ENCODE measurements around the gene GPR158. TPM values are rescaled to one million over a fixed set of nuclear protein-coding genes. Genes with fewer than 3 reads are reported as not detected.

The GPR158 gene
- total and polyA plus RNA-seq, 8 donors = 0.06 to 1.2 (median 0.24) TPM

DNA sequence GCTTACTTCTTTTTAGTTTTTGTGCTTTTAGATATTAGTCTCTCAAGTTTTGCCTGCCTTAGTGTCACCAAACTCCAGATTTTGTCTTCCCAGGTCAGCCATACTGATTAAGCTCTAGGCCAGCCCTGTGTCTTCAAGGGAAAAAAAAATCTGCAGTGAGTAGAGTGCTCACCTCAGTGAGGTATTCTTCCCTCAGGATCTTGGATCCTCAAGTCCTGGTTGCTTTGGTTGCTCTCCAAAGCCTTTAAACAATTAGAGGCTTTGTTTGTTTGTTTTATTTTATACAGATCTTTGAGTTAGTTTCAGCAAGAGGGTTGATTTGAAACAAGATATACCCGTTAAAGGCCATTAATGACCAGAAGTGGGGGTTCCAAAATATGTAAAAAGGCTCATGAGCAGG is 165.2 kb downstream of the GPR158 start:
- H3K4me1 ChIP-seq = no peaks in the 10 kb centered on the region
- WGBS, 2 donors = 49 to 73% methylated on average over 1 of the region's 1 CpG
- no peak overlapping the region for H3K27ac ChIP-seq
- intact Hi-C loops (cut with DNase I) = no loop called here
- FAIRE-seq (no peak), DNase-seq (no peak), ATAC-seq (no peak)
- no peak overlapping the region for H3K4me3 ChIP-seq
- H3K27me3 ChIP-seq = no peaks in the 10 kb centered on the region
- H3K9me3 ChIP-seq = no peaks in the 10 kb centered on the region
- no peaks in the 10 kb centered on the region for H3K36me3 ChIP-seq
- TF ChIP-seq, protein P1, sequence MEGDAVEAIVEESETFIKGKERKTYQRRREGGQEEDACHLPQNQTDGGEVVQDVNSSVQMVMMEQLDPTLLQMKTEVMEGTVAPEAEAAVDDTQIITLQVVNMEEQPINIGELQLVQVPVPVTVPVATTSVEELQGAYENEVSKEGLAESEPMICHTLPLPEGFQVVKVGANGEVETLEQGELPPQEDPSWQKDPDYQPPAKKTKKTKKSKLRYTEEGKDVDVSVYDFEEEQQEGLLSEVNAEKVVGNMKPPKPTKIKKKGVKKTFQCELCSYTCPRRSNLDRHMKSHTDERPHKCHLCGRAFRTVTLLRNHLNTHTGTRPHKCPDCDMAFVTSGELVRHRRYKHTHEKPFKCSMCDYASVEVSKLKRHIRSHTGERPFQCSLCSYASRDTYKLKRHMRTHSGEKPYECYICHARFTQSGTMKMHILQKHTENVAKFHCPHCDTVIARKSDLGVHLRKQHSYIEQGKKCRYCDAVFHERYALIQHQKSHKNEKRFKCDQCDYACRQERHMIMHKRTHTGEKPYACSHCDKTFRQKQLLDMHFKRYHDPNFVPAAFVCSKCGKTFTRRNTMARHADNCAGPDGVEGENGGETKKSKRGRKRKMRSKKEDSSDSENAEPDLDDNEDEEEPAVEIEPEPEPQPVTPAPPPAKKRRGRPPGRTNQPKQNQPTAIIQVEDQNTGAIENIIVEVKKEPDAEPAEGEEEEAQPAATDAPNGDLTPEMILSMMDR (IDR thresholded peaks at IDR 0.05) = no peak

DNA sequence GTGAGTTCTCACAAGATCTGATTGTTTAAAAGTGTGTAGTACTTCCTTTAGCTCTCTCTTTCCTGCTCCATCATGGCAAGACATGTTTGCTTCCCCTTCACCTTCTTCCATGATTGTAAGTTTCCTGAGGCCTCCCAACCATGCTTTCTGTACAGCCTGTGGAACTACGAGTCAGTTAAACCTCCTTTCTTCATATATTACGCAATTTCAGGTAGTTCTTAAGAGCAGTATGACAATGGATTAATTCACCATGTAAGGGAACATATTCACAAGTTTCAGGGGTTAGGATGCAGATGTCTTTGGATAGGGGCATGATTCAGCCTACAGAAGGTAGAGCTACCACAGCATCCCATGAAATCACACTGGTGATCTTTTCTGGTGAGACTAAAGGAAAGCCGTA is 174.7 kb downstream of the GPR158 start:
- no peaks in the 10 kb centered on the region for H3K4me1 ChIP-seq
- ATAC-seq = no peak
- H3K9me3 ChIP-seq = no peaks in the 10 kb centered on the region
- no peaks in the 10 kb centered on the region for H3K27me3 ChIP-seq
- H3K27ac ChIP-seq = no peak overlapping the region
- TF ChIP-seq, protein P1 (IDR thresholded peaks at IDR 0.05) = no peak
- intact Hi-C loops (cut with DNase I) = no loop called here
- no peak for FAIRE-seq
- no peak for DNase-seq
- no peak overlapping the region for H3K4me3 ChIP-seq
- no peaks in the 10 kb centered on the region for H3K36me3 ChIP-seq
- WGBS, 2 donors = 72 to 84% methylated on average over 3 of the region's 3 CpGs

DNA sequence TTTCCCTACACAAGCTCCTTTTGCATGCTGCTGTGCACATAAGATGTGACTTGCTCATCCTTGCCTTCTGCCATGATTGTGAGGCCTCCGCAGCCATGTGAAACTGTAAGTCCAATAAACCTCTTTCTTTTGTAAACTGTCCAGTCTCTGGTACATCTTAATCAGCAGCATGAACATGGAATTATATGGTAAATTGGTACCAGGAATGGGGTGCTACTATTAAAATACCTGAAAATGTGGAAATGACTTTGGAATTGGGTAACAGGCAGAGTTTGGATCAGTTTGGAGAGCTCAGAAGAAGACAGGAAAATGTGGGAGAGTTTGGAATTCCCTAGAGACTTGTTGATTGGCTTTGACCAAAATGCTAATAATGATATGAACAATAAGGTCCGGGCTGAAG is 181.8 kb downstream of the GPR158 start:
- 76 to 88% methylated on average over 2 of the region's 2 CpGs for WGBS, 2 donors
- intact Hi-C loops (cut with DNase I) = no loop called here

DNA sequence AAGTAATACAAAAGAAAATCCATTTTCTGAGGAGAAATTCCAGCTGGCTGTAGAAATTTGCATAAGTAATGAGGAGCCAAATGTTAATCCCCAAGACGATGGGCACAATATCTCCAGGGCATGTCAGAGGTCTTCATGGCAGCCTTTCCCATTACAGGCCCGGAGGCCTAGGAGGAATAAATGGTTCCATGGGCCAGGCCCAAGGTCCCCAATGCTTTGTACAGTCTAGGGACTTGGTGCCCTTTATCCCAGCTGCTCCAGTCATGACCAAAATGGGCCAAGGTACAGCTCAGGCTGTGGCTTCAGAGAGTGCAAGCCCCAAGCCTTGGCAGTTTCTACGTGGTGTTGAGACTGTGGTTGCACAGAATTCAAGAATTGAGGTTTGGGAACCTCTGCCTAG is 182.5 kb downstream of the GPR158 start:
- no peak for ATAC-seq
- 53 to 65% methylated on average over 3 of the region's 3 CpGs for WGBS, 2 donors

More for the DNA sequence above, 181.8 kb downstream of the GPR158 start:
- H3K27me3 ChIP-seq = no peaks in the 10 kb centered on the region
- TF ChIP-seq, protein P1 (IDR thresholded peaks at IDR 0.05) = no peak
- FAIRE-seq (no peak), ATAC-seq (no peak), DNase-seq (no peak)
- H3K9me3 ChIP-seq = no peaks in the 10 kb centered on the region
- no peaks in the 10 kb centered on the region for H3K36me3 ChIP-seq
- no peak overlapping the region for H3K4me3 ChIP-seq
- no peaks in the 10 kb centered on the region for H3K4me1 ChIP-seq
- no peak overlapping the region for H3K27ac ChIP-seq

More for the DNA sequence above, 182.5 kb downstream of the GPR158 start:
- Histone ChIP-seq H3K27ac (no peak overlapping the region), H3K27me3 (no peaks in the 10 kb centered on the region), H3K36me3 (no peaks in the 10 kb centered on the region), H3K9me3 (no peaks in the 10 kb centered on the region), H3K4me3 (no peak overlapping the region), H3K4me1 (no peaks in the 10 kb centered on the region)
- DNase-seq = no peak
- TF ChIP-seq, protein P1 (IDR thresholded peaks at IDR 0.05) = no peak
- intact Hi-C loops (cut with DNase I) = no loop called here
- no peak for FAIRE-seq
